GM23338 (cell line): Measurements from ENCODE around the gene PYGB. TPM values are rescaled to one million over a fixed set of nuclear protein-coding genes. Genes with fewer than 3 reads are reported as not detected.
"Not testable (repeated sequence)": the region's sequence is repeated elsewhere in the genome, so short reads cannot be mapped to it uniquely, and the experiment has no call there.

Experiments used
- ATAC-seq: fragments of 200-7000 bp; cut with Tn5 transposase; 3 replicates; pipeline ENCODE4 v1.9.1; 2020
- DNase-seq: peaks from one replicate; pipeline ENCODE4 v3.0.0-alpha.2; 2015; ENCODE audit warnings: low spot score
- H2AFZ ChIP-seq: fragments of 200-600 bp; sonication (generic); 2 replicates; pipeline ENCODE4 v1.8.0; 2016; ENCODE audit warnings: antibody characterized with exemption, mild to moderate bottlenecking, moderate library complexity
- H3F3A ChIP-seq: fragments of 200-600 bp; sonication (generic); replicated peaks from 2 replicates; pipeline ENCODE4 v1.8.0; 2017; ENCODE audit warnings: antibody characterized with exemption, mixed run types, low read depth
- H3K27ac ChIP-seq: fragments of 200-600 bp; sonication (generic); 2 replicates; pipeline ENCODE4 v1.6.1; 2016; ENCODE audit warnings: low read depth
- H3K27me3 ChIP-seq: fragments of 200-600 bp; sonication (generic); 2 replicates; pipeline ENCODE4 v1.8.0; 2016; ENCODE audit warnings: mild to moderate bottlenecking, mixed run types, moderate library complexity; ENCODE audit not compliant: insufficient read depth
- H3K36me3 ChIP-seq: fragments of 200-600 bp; sonication (generic); 2 replicates; pipeline ENCODE4 v1.8.0; 2016; ENCODE audit warnings: mild to moderate bottlenecking; ENCODE audit not compliant: insufficient read depth
- H3K4me1 ChIP-seq: fragments of 200-600 bp; sonication (generic); 2 replicates; pipeline ENCODE4 v1.8.0; 2016; ENCODE audit warnings: mild to moderate bottlenecking, moderate library complexity; ENCODE audit not compliant: insufficient read depth
- H3K4me2 ChIP-seq: fragments of 200-600 bp; sonication (generic); 2 replicates; pipeline ENCODE4 v1.7.1; 2017; ENCODE audit warnings: mixed run types
- H3K4me3 ChIP-seq: fragments of 200-600 bp; sonication (generic); 2 replicates; pipeline ENCODE4 v1.6.1; 2016; ENCODE audit warnings: mixed run types
- H3K79me2 ChIP-seq: fragments of 200-600 bp; sonication (generic); replicated peaks from 2 replicates; pipeline ENCODE4 v1.8.0; 2017; ENCODE audit warnings: mild to moderate bottlenecking; ENCODE audit not compliant: insufficient read depth
- H3K9me2 ChIP-seq: fragments of 200-600 bp; sonication (generic); 2 replicates; pipeline ENCODE4 v1.8.0; 2017; ENCODE audit not compliant: insufficient read depth
- H4K20me1 ChIP-seq: fragments of 200-600 bp; sonication (generic); replicated peaks from 2 replicates; pipeline ENCODE4 v1.8.0; 2017; ENCODE audit warnings: mild to moderate bottlenecking; ENCODE audit not compliant: insufficient read depth
- H3K27ac Mint-ChIP-seq: 2 replicates; pipeline ENCODE4 v1.8.0; 2020; ENCODE audit warnings: inconsistent platforms, mild to moderate bottlenecking, moderate library complexity, mixed read lengths
- H3K27me3 Mint-ChIP-seq: 3 replicates; pipeline ENCODE4 v1.8.0; 2022; ENCODE audit warnings: low read depth, mild to moderate bottlenecking, moderate library complexity, mixed read lengths, inconsistent platforms; ENCODE audit not compliant: insufficient read depth, poor library complexity
- H3K36me3 Mint-ChIP-seq: 3 replicates; pipeline ENCODE4 v1.8.0; 2021; ENCODE audit warnings: low read depth, mild to moderate bottlenecking, inconsistent platforms, moderate library complexity, mixed read lengths
- H3K4me1 Mint-ChIP-seq: 3 replicates; pipeline ENCODE4 v1.8.0; 2020; ENCODE audit warnings: mild to moderate bottlenecking, inconsistent platforms, mixed read lengths
- H3K4me3 Mint-ChIP-seq: 3 replicates; pipeline ENCODE4 v1.8.0; 2021; ENCODE audit warnings: moderate library complexity, mild to moderate bottlenecking, inconsistent platforms, mixed read lengths
- H3K9me3 Mint-ChIP-seq: 3 replicates; pipeline ENCODE4 v1.8.0; 2020; ENCODE audit warnings: moderate library complexity, mild to moderate bottlenecking, inconsistent platforms, mixed read lengths
- CREB1 ChIP-seq: fragments of 250-450 bp; sonication (Bioruptor Pico); IDR thresholded peaks from 2 replicates; pipeline ENCODE4 v1.5.0; 2020; ENCODE audit warnings: low read depth, mild to moderate bottlenecking, moderate library complexity
- NANOG ChIP-seq: IDR thresholded peaks from 2 replicates; pipeline ENCODE4 v1.6.1; 2016; ENCODE audit warnings: antibody characterized with exemption, borderline replicate concordance
- POLR2AphosphoS5 ChIP-seq: IDR thresholded peaks from 2 replicates; pipeline ENCODE4 v1.6.1; 2016; ENCODE audit warnings: antibody characterized with exemption, low read depth
- STAT1 ChIP-seq: IDR thresholded peaks from one replicate; pipeline ENCODE4 v1.6.1; 2016; ENCODE audit warnings: antibody characterized with exemption; ENCODE audit not compliant: unreplicated experiment
- ZNF114 ChIP-seq: fragments of 250-450 bp; sonication (Bioruptor Pico); IDR thresholded peaks from 2 replicates; pipeline ENCODE4 v1.5.0; 2020; ENCODE audit warnings: mild to moderate bottlenecking, moderate library complexity
- polyA plus RNA-seq: library from polyadenylated mRNA; unstranded; fragments of >200 nt; fragmentation: Nextera tagmentation; extraction: Ambion mirVana; gene quantifications from 2 replicates; pipeline ENCODE4 v1.2.1, GENCODE V29; 2016
- total RNA-seq: library from RNA; depleted of rRNA; stranded (reverse); fragments of >200 nt; shearing (Covaris generic); gene quantifications from 2 replicates; pipeline ENCODE4 v1.2.3, GENCODE V29; 2014

PYGB gene
- total and polyA plus RNA-seq, 2 experiments from 2014 or later, result 15.6 to 64.0 TPM

DNA sequence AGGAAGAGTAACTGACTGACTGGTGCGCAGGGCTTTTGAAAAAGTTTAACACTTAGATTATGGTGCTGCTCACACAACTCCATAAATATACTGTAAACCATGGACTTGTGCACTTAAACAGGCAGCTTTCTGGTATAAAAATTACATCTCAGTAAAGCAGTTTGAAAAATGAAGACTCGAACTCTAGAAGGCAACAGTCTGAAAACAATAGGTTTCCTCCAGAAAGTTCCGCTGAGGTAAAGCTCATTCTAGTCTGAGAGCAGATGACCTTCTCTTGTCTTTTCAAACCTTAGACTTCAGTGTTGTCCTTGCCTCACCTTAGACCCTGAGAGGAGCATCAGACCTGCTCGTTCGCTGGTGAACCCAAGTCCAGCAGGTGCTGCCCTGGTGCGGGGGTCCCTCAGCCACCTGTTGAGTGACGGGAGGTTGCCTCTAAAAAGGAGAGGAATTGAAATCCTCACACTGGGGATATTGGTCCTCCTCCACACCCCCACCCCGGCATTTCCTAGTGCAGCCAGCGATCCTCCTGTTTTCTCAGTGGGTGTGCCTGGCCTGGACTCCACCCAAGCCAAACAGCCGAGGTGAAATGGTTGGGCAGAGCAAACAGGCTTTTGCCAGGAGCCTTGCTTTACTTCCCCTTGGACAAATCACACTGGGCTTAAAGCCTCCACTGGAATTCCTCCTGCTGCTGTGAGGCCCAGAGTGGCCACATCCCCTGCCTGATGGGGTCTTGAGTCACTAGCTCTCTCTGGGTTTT is 14.7 kb upstream of the PYGB start:
- H3K4me2 ChIP-seq, result no peak overlapping the region

DNA sequence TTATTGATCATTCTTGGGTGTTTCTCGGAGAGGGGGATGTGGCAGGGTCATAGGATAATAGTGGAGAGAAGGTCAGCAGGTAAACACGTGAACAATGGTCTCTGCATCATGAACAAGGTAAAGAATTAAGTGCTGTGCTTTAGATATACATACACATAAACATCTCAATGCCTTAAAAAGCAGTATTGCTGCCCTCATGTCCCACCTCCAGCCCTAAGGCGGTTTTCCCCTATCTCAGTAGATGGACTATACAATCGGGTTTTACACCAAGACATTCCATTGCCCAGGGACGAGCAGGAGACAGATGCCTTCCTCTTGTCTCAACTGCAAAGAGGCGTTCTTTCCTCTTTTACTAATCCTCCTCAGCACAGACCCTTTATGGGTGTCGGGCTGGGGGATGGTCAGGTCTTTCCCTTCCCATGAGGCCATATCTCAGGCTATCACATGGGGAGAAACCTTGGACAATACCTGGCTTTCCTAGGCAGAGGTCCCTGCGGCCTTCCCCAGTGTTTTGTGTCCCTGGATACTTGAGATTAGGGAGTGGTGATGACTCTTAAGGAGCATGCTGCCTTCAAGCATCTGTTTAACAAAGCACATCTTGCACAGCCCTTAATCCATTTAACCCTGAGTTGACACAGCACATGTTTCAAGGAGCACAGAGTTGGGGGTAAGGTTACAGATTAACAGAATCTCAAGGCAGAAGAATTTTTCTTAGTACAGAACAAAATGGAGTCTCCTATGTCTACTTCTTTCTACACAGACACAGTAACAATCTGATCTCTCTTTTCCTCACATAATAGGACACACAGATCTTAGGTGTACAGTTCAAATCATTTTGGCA is 13.7 kb upstream of the PYGB start:
- H3K4me2 ChIP-seq, H3K4me3 ChIP-seq, DNase-seq, H3F3A ChIP-seq, H3K36me3 Mint-ChIP-seq, H3K27me3 Mint-ChIP-seq, H3K27ac ChIP-seq, H3K9me3 Mint-ChIP-seq, H4K20me1 ChIP-seq, H3K9me2 ChIP-seq, H3K4me3 Mint-ChIP-seq, H3K79me2 ChIP-seq, H3K27ac Mint-ChIP-seq, H3K4me1 Mint-ChIP-seq, H2AFZ ChIP-seq, H3K36me3 ChIP-seq, ATAC-seq, H3K4me1 ChIP-seq, H3K27me3 ChIP-seq: not testable (repeated sequence)

More for the DNA sequence above, 14.7 kb upstream of the PYGB start:
- no peaks in the 10 kb centered on the region for H3K36me3 Mint-ChIP-seq
- TF ChIP-seq POLR2AphosphoS5, result no peak
- TF ChIP-seq NANOG, result no peak
- TF ChIP-seq ZNF114 (CRISPR knock-in tag), result no peak
- TF ChIP-seq STAT1, result no peak
- no peak for TF ChIP-seq CREB1 (CRISPR knock-in tag)
- DNase-seq (no peak), ATAC-seq (peak; percentile 33; the same call in 2 of the 3 replicates)
- Histone ChIP-seq H3F3A (no peaks in the 10 kb centered on the region), H3K36me3 (no peaks in the 10 kb centered on the region), H3K4me1 (no peaks in the 10 kb centered on the region), H3K4me3 (no peak overlapping the region), H2AFZ (no peak overlapping the region), H3K79me2 (no peaks in the 10 kb centered on the region), H3K9me2 (no peaks in the 10 kb centered on the region), H4K20me1 (no peaks in the 10 kb centered on the region), H3K27ac (no peak overlapping the region; the same call in 1 of the 2 replicates), H3K27me3 (no peaks in the 10 kb centered on the region)
- no peak overlapping the region for H3K27ac Mint-ChIP-seq
- no peaks in the 10 kb centered on the region for H3K9me3 Mint-ChIP-seq
- no peak overlapping the region for H3K4me3 Mint-ChIP-seq
- peaks cover 7% of the 10 kb centered on the region for H3K4me1 Mint-ChIP-seq
- H3K27me3 Mint-ChIP-seq, result peaks cover 5% of the 10 kb centered on the region

DNA sequence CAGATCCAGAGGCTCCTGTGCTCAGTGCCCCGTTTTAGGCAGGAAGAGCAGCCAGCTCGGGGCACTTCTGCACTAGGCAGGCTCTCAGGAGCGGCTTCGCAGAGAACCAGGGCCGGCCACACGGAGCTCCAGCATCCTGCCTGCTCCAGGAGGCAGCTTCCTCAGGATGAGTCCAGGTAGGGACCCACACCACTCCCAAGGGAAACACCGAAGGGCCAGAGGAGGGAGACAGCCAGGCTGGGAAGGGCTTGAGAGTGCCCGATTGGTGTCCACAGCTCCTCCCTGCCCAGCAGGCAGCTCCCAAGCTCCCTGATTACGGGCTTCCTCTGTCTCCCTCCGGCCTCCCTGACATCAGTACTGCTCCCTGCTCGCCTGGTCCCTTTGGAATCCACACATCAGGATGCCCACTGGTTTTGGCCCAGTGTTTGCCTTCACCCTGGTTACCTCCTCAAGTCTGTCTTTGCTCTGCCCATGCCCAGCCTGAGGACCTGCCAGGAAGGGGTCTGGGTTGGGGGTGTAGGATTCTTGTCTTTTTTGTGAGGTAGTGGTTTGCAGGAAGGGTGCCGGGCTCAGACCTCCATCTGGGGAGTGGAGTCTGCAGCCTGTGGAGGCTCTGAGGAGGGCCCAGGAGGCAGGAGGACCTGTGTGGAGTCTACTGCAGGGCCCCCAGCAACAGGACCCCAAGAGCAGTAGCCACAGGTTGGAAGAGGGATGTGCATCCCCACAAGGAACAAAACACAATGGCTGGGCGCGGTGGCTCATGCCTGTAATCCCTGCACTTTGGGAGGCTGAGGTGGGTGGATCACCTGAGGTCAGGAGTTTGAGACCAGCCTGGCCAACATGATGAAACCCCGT is 11.2 kb upstream of the PYGB start:
- Histone ChIP-seq H3K27ac (no peak overlapping the region), H3K4me1 (0 out of 2 replicates have a peak, but pooled peaks cover 6% of the 10 kb centered on the region), H3K79me2 (no peaks in the 10 kb centered on the region), H3K4me3 (no peak overlapping the region), H3K9me2 (no peaks in the 10 kb centered on the region), H4K20me1 (no peaks in the 10 kb centered on the region), H3K36me3 (no peaks in the 10 kb centered on the region), H2AFZ (no peak overlapping the region), H3K27me3 (no peaks in the 10 kb centered on the region), H3K4me2 (no peak overlapping the region), H3F3A (no peaks in the 10 kb centered on the region)
- TF ChIP-seq NANOG, result no peak
- Mint-ChIP-seq H3K9me3 (no peaks in the 10 kb centered on the region), H3K27ac (no peak overlapping the region), H3K4me3 (no peak overlapping the region), H3K4me1 (peaks cover 7% of the 10 kb centered on the region; the same call in 2 of the 3 replicates), H3K27me3 (peaks cover 8% of the 10 kb centered on the region), H3K36me3 (no peaks in the 10 kb centered on the region)
- no peak for DNase-seq
- ATAC-seq, result peak; percentile 60
